IPS-NIHi7 (cell line): Measurements from ENCODE around the gene SH2D6.
"Not testable (repeated sequence)": the region's sequence is repeated elsewhere in the genome, so short reads cannot be mapped to it uniquely, and the experiment has no call there.

Source experiments
- DNase-seq: peaks from one replicate; pipeline ENCODE4 v3.0.0; 2012; ENCODE audit warnings: mixed read lengths; ENCODE audit errors: extremely low spot score

SH2D6 gene

GRCh38 chr2:85422072-85422457, 3.6 kb downstream of the SH2D6 start:
- no peak for DNase-seq

DNA sequence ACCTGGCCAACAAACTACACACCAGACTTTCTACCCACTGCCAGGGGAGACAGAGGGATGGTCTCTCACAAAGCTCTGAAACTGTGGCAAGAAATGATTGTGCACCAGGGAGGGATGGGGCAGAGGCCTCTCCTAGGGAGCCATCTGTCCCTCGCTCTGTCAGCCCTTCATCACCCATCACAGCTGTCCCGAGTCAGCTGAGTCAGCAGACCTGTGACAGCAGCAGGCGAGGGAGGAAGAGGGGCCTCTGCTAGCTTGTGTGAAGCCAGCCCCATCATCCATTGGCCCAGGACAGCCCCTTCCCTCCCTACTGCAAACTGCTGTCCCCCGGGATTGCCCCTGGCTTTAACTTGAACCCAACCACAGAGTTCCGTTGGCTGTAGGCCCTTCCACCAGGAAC, 5.0 kb downstream of the SH2D6 start:
- DNase-seq: no peak

DNA sequence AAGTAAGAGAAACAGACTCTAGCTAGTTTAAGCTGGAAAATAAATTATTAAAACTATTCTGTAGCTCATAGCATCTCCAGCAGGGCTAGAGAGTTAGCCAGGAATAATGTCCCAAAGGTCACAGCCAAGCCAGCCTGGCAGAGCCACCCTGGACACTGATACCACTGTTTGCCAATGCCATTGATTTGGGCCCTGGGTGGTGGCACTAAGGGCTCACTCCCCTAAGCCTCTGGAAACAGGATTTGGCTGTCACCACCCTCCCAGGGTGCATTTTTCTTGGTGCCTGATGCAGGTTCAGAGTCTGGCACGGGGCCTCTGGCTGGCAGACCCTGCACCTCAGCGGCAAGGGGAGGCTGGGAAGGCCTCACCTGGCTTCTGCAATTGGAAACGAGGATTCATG, 7.1 kb downstream of the SH2D6 start:
- no peak for DNase-seq

- DNase-seq: no peak
These were observed 8.9 kb downstream of the SH2D6 start for GRCh38 chr2:85427300-85427835.

DNA sequence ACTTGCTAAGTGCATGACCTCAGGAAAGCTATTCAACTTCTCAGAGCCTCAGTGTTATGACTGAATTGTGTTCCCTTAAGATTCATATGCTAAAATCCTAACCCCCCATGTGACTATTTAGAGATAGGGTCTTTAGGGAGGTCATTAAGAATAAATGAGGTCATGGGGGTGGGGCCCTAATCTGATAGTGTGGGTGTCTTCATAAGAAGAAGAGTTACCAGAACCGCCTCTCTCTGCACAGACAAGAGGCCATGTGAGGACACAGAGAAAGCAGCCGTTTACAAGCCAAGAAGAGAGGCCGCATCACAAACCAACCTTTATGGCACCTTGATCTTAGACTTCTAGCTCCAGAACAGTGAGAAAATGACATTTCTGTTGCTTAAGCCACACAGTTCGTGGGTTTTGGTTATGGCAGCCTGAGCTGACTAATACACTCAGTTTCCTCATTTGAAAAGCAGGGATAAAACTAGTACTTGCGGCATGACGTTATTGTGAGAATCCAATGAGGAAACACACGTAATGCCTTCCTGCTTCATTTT, 9.9 kb downstream of the SH2D6 start:
- no peak for DNase-seq

GRCh38 chr2:85429213-85429923, 10.9 kb downstream of the SH2D6 start:
- no peak for DNase-seq

DNA sequence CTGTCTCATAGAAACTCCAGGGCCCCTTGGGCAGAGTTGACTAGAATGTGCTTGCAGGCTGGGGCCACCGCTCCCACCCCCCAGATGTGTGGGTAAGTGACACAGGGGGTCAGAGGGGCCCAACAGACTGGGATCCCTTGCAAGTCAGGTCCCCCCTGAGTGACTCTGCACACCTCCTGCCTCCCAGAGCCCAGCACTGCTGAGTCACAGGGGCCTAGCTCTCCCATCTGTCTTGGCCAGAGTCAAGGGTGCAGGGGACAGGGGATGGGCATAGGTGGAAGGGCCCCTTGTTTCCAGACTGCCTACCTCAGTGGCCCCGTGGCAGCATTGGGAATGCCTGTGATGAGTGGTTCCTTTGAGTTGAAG, 11.4 kb downstream of the SH2D6 start:
- no peak for DNase-seq

DNA sequence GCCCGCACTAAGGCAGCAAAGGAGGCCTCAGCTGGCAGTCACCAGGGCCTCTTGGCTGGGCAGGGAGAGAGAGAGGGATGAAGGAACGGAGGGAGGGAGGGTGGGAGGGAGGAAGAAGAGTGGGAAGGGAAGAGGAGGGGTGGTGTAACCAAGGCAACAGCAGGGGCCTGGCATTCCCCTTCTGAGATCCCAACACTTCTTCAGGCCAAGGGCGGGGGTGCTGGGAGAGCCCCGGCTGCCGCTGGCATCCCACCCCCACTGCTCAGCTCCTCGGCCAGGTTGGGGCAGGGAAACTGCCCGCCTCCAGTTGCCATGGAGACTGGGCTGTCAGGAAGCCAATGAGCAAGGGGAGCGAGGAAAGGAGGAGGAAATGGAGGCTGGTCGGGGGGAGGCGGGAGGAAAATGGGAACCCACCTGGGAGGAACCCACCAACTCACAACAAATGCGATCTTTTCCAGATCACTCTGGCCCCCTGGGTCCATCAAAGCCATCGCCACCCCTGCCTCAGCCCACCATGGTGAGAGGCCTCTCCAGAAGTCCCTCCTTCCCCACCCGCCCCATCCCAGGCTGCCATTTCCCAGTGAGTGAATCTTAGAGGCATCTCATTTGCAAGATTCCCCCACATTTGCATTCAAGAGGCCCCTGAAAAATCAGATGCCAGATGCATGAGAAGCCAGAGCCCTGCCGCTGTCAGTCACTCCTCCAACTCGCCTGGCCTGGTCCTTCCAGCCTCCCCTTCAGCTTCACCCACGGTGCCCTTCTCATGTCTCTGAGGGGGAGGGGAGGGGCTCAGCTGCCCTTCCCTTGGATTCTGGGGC, 12.4 kb downstream of the SH2D6 start:
- peak; percentile 92 for DNase-seq

GRCh38 chr2:85431570-85432205, 13.2 kb downstream of the SH2D6 start:
- DNase-seq: no peak

- DNase-seq: no peak
These were observed 15.1 kb downstream of the SH2D6 start for GRCh38 chr2:85433511-85434089.

DNA sequence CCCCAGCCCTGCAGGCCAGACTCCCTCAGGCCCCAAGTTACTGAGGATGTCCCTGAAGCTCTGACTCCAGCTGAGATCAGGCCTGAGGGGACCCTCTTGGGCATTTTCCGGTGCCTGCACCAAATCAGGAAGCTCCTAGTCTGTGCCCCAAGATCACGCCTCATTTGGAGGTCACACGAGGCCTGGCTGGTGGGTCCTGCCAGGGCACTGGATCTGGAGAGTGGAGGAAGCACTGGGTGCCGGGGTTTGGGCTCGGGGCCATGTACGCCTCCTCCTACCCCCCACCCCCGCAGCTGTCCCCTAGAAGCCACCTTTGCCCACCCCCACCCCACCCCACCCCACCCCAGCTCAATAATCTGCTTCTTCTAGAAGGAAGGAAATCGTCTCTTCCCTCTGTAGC, 16.2 kb downstream of the SH2D6 start:
- no peak for DNase-seq

DNA sequence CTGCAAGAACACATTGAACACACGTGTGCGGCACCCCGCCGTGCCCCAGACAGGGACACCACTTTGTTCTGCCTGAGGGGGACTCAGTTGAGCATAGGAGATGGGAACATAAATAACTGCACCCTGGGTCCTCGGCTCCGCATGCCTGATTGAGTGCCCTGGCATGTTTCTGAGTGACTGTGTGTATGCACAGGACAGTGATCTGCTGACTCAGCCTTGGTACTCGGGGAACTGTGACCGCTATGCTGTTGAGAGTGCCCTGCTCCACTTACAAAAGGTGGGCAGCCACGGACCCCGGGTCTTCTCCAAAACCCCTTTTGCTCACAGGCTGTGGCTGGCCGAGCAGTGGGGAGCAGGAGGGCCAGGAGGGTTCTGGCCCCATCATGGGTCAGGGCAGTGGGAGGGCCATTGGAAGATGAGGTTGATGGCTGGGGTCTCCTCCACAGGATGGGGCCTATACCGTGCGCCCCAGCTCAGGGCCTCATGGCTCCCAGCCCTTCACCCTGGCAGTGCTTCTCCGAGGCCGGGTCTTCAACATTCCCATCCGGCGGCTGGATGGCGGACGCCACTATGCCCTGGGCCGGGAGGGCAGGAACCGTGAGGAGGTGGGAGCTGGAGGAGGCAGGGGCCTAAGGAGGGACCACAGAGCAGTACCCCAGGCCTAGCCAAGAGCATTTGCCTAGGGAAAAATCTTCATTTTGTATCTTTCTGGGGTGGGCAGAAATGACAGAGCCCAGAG, 16.9 kb downstream of the SH2D6 start:
- DNase-seq: no peak

DNA sequence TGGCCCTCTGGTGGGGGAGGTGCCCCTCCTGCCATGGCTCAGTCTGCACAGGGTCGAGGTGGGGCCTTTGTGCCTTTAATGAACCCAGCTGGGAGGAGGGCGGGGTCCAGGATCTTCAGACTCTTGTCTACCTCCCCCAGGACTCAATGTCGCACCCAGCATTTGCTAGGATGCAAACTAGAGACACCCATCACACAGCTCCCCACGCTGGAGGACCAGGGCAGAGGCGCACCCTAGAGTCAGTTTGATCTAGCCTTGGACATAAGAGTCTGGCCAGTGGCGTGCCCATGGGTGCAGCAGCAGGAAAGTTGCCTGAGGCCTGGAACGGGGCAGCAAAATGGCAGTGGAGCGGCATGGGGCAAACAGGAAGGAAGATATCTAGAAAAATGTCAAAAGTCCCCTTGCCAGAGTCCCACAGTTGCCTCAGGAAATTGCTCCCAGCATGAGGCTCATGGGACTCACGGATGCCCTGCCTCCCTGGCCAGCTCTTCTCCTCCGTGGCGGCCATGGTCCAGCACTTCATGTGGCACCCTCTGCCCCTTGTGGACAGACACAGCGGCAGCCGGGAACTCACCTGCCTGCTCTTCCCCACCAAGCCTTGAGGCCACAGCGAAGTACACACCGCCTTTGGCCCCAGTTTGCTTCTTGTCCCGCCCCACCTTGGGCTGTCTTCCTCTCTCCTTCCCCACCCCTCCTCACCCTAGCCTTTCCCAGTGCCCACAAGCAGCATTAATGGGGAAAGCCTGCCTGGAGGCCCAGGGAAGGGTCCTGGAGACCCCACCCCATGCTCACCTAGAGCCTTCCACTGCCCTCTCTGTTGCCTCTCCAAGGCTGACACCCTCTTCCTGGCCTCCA, 17.7 kb downstream of the SH2D6 start:
- no peak for DNase-seq

- no peak for DNase-seq
These were observed 18.4 kb downstream of the SH2D6 start for GRCh38 chr2:85436836-85437487.

GRCh38 chr2:85437488-85438200, 19.1 kb downstream of the SH2D6 start:
- DNase-seq: peak; percentile 80

- DNase-seq: no peak
These were observed 19.9 kb downstream of the SH2D6 start for GRCh38 chr2:85438201-85439024.

DNA sequence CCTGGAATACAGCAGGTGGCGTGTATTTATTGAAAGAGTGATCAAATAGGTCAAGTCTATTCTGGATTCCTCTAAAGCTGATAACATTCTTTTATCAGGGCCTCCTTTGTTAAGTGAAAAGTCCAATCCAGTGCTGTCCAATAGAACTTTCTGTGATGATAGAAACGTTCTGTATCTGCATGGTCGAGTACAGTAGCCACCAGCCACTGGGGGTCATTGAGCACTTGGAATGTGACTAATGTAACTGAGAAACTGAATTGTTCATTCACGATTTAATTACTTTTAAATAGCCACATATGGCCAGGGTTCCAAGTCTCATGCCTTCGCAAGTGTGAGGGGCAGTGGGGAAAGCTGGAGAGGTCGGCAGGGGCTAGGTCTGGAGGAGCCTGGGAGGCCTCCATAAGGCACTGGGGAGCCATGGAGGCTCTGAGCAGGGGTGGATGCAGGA, 20.5 kb downstream of the SH2D6 start:
- no peak for DNase-seq

GRCh38 chr2:85439569-85439968, 21.1 kb downstream of the SH2D6 start:
- not testable (repeated sequence) for DNase-seq
